Breast epithelium (tissue), 3 donors: ENCODE measurements around the gene GREM2.

Experiments
- CTCF ChIP-seq, 3 donors: fragments of 450-650 bp; IDR thresholded peaks; one replicate each; pipeline ENCODE4 v1.5.1; 2016 to 2017; ENCODE audit warnings: antibody characterized with exemption in 3 of 3, mild to moderate bottlenecking in 3 of 3, moderate library complexity in 3 of 3
- POLR2A ChIP-seq: fragments of 450-650 bp; IDR thresholded peaks from one replicate; pipeline ENCODE4 v1.6.1; 2016; ENCODE audit warnings: antibody characterized with exemption, mild to moderate bottlenecking, moderate library complexity

- no peak for TF ChIP-seq CTCF (IDR thresholded peaks at IDR 0.05)
- no peak for TF ChIP-seq POLR2A
Observed at GRCh38 chr1:240591564-240591963, 20.4 kb downstream of the GREM2 start.
